Measurements from ENCODE around the gene LINC00305.

Gene LINC00305

DNA sequence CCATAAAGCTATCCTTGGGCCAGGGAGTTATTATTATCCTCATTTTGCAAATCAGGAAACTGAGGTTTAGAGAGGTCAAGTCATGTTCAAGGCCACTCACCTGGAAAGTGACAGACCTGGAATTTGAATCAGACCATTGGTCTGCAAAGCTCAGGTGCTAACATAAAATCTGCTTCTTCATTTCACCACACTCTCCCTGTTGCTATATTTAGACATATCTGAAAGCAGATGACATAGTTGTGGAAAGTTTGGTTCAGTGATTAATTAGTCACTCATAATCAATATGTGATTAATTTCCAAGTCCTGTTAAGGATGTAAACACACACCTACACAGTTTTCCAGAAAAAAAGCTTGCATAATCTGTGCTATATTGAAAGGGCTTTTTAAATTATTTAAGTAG is 57.4 kb downstream of the LINC00305 start:
- DNase-seq = no peak
- Histone ChIP-seq H3K4me2 (ENCODE audit: low read length) (no peak overlapping the region), H4K91ac (ENCODE audit: low read depth, low read length) (no peak overlapping the region), H3K23ac (ENCODE audit: low read length) (no peak overlapping the region), H3K27ac (ENCODE audit: low read depth, low read length) (no peak overlapping the region), H3K9ac (ENCODE audit: low read length) (no peak overlapping the region), H4K8ac (ENCODE audit: low read depth, low read length) (no peak overlapping the region), H3K4me3 (ENCODE audit: low read depth, low read length) (no peak overlapping the region), H3K79me1 (ENCODE audit: low read length) (no peaks in the 10 kb centered on the region), H3K36me3 (ENCODE audit: control insufficient read depth in 1 of 2, insufficient read depth in 2 of 2, low read length in 2 of 2) (no peaks in the 10 kb centered on the region), H2BK120ac (ENCODE audit: insufficient read depth, low read length, poor library complexity) (no peak overlapping the region), H2BK5ac (ENCODE audit: low read depth, low read length, poor library complexity) (no peak overlapping the region), H3K4me1 (ENCODE audit: control insufficient read depth in 1 of 2, insufficient read depth in 2 of 2, low read length in 2 of 2) (no peaks in the 10 kb centered on the region), H3K27me3 (ENCODE audit: insufficient read depth, low read length) (no peaks in the 10 kb centered on the region), H3K14ac (ENCODE audit: low read length) (no peak overlapping the region), H3K18ac (ENCODE audit: low read length) (no peak overlapping the region), H2BK12ac (ENCODE audit: low read length) (no peak overlapping the region), H4K12ac (ENCODE audit: low read depth, low read length) (no peak overlapping the region), H2AFZ (ENCODE audit: insufficient read depth, low read length, poor library complexity) (no peak overlapping the region), H3K79me2 (ENCODE audit: control insufficient read depth, insufficient read depth, low read length, poor library complexity) (no peaks in the 10 kb centered on the region), H2AK5ac (ENCODE audit: low read length) (no peak overlapping the region), H3K4ac (ENCODE audit: low read depth, low read length) (no peak overlapping the region), H3K9me3 (ENCODE audit: insufficient read depth, low read depth, low read length) (no peaks in the 10 kb centered on the region)

DNA sequence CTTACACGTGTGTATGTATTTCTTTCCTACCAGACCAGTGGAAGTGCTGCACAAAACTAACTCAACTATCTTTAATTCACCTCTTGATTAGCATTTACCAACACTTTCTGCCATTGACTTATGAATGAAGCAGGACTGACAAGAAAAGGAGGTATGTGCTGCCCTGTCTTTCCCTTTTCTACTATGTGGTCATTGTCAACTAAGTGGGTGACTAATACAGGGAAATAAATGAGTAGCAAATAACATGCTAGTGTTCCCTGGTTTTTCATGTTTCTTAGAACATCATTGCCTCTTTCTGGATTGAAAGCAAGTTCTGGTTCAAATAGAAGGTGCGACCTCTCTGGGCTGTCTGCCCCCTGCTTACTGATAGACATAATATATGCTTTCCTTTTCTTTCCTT is 58.0 kb downstream of the LINC00305 start:
- WGBS (ENCODE audit: extremely low coverage, insufficient coverage, insufficient read length) = no CpG with 5 or more reads among the region's 2 CpGs
- no peak overlapping the region for H3K9ac ChIP-seq (ENCODE audit: low read length)
- H2AFZ ChIP-seq (ENCODE audit: insufficient read depth, low read length, poor library complexity) = no peak overlapping the region
- H3K4ac ChIP-seq (ENCODE audit: low read depth, low read length) = no peak overlapping the region
- no peaks in the 10 kb centered on the region for H3K27me3 ChIP-seq (ENCODE audit: insufficient read depth, low read length)
- H3K14ac ChIP-seq (ENCODE audit: low read length) = no peak overlapping the region
- no peak overlapping the region for H2AK5ac ChIP-seq (ENCODE audit: low read length)
- no peak overlapping the region for H4K91ac ChIP-seq (ENCODE audit: low read depth, low read length)
- no peak overlapping the region for H2BK5ac ChIP-seq (ENCODE audit: low read depth, low read length, poor library complexity)
- no peak overlapping the region for H2BK12ac ChIP-seq (ENCODE audit: low read length)
- no peaks in the 10 kb centered on the region for H3K9me3 ChIP-seq (ENCODE audit: insufficient read depth, low read depth, low read length)
- H2BK120ac ChIP-seq (ENCODE audit: insufficient read depth, low read length, poor library complexity) = no peak overlapping the region
- no peak overlapping the region for H4K8ac ChIP-seq (ENCODE audit: low read depth, low read length)
- no peaks in the 10 kb centered on the region for H3K4me1 ChIP-seq (ENCODE audit: control insufficient read depth in 1 of 2, insufficient read depth in 2 of 2, low read length in 2 of 2)
- no peak overlapping the region for H3K4me3 ChIP-seq (ENCODE audit: low read depth, low read length)
- H3K27ac ChIP-seq (ENCODE audit: low read depth, low read length) = no peak overlapping the region
- no peak for DNase-seq
- no peaks in the 10 kb centered on the region for H3K79me2 ChIP-seq (ENCODE audit: control insufficient read depth, insufficient read depth, low read length, poor library complexity)
- no peaks in the 10 kb centered on the region for H3K79me1 ChIP-seq (ENCODE audit: low read length)
- H4K12ac ChIP-seq (ENCODE audit: low read depth, low read length) = no peak overlapping the region
- no peak overlapping the region for H3K4me2 ChIP-seq (ENCODE audit: low read length)
- H3K18ac ChIP-seq (ENCODE audit: low read length) = no peak overlapping the region
- H3K23ac ChIP-seq (ENCODE audit: low read length) = no peak overlapping the region
- H3K36me3 ChIP-seq (ENCODE audit: control insufficient read depth in 1 of 2, insufficient read depth in 2 of 2, low read length in 2 of 2) = no peaks in the 10 kb centered on the region

DNA sequence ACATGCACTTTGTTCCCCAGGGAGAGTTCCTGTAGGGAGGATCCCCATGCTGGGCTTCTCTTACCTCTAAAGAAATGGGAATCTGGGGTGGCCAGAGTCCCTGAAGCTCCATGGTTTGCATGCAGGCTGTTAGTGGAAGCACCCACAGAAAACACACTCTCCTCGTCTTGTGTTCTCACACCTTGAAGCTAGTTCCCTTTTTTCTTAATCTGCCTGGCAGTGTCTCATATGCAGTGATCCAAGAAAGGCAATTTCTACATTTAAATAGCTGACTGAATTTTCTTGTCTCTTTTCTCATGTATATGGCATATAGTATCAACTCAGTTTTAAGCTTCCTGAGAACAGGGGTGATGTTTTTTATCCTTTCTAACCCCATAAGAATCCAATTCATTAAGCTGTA is 65.0 kb downstream of the LINC00305 start:
- Histone ChIP-seq H2BK5ac (ENCODE audit: low read depth, low read length, poor library complexity) (no peak overlapping the region), H3K36me3 (ENCODE audit: control insufficient read depth in 1 of 2, insufficient read depth in 2 of 2, low read length in 2 of 2) (no peaks in the 10 kb centered on the region), H3K79me1 (ENCODE audit: low read length) (no peaks in the 10 kb centered on the region), H2BK120ac (ENCODE audit: insufficient read depth, low read length, poor library complexity) (no peak overlapping the region), H4K8ac (ENCODE audit: low read depth, low read length) (no peak overlapping the region), H4K12ac (ENCODE audit: low read depth, low read length) (no peak overlapping the region), H3K9ac (ENCODE audit: low read length) (no peak overlapping the region), H3K79me2 (ENCODE audit: control insufficient read depth, insufficient read depth, low read length, poor library complexity) (no peaks in the 10 kb centered on the region), H2AFZ (ENCODE audit: insufficient read depth, low read length, poor library complexity) (no peak overlapping the region), H3K18ac (ENCODE audit: low read length) (no peak overlapping the region), H2AK5ac (ENCODE audit: low read length) (no peak overlapping the region), H3K14ac (ENCODE audit: low read length) (no peak overlapping the region), H2BK12ac (ENCODE audit: low read length) (no peak overlapping the region), H3K9me3 (ENCODE audit: insufficient read depth, low read depth, low read length) (no peaks in the 10 kb centered on the region), H3K4me3 (ENCODE audit: low read depth, low read length) (no peak overlapping the region), H3K4me1 (ENCODE audit: control insufficient read depth in 1 of 2, insufficient read depth in 2 of 2, low read length in 2 of 2) (no peaks in the 10 kb centered on the region), H3K23ac (ENCODE audit: low read length) (no peak overlapping the region), H3K4ac (ENCODE audit: low read depth, low read length) (no peak overlapping the region), H3K27ac (ENCODE audit: low read depth, low read length) (no peak overlapping the region), H3K27me3 (ENCODE audit: insufficient read depth, low read length) (no peaks in the 10 kb centered on the region), H3K4me2 (ENCODE audit: low read length) (no peak overlapping the region), H4K91ac (ENCODE audit: low read depth, low read length) (no peak overlapping the region)
- no peak for DNase-seq
- no CpG with 5 or more reads among the region's 1 CpG for WGBS (ENCODE audit: extremely low coverage, insufficient coverage, insufficient read length)

DNA sequence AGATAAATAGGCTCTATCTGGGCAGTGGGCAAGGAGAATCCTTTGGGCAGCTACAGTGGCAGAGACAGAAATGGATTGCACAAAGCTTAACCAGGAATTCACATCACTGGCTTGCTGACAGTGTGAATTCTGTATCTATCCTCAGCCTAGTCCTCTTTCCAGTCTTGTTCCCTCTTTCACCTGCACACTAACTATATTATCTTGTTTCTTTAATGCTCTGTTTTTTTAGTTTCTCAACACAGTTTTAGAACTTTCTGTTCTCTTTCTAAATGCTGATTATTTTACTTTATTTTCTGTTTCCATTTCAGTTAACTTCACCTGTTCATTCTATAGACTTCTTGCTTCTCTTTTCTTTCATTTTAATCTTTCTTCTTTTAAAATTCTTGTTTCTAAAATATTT is 66.4 kb downstream of the LINC00305 start:
- H4K91ac ChIP-seq (ENCODE audit: low read depth, low read length) = no peak overlapping the region
- H3K27ac ChIP-seq (ENCODE audit: low read depth, low read length) = no peak overlapping the region
- no peaks in the 10 kb centered on the region for H3K36me3 ChIP-seq (ENCODE audit: control insufficient read depth in 1 of 2, insufficient read depth in 2 of 2, low read length in 2 of 2)
- H3K79me2 ChIP-seq (ENCODE audit: control insufficient read depth, insufficient read depth, low read length, poor library complexity) = no peaks in the 10 kb centered on the region
- no peaks in the 10 kb centered on the region for H3K4me1 ChIP-seq (ENCODE audit: control insufficient read depth in 1 of 2, insufficient read depth in 2 of 2, low read length in 2 of 2)
- H3K4ac ChIP-seq (ENCODE audit: low read depth, low read length) = no peak overlapping the region
- H3K4me2 ChIP-seq (ENCODE audit: low read length) = no peak overlapping the region
- no peak overlapping the region for H4K8ac ChIP-seq (ENCODE audit: low read depth, low read length)
- no peak overlapping the region for H2BK12ac ChIP-seq (ENCODE audit: low read length)
- no peaks in the 10 kb centered on the region for H3K9me3 ChIP-seq (ENCODE audit: insufficient read depth, low read depth, low read length)
- H3K18ac ChIP-seq (ENCODE audit: low read length) = no peak overlapping the region
- no peak overlapping the region for H2AFZ ChIP-seq (ENCODE audit: insufficient read depth, low read length, poor library complexity)
- DNase-seq = no peak
- H3K79me1 ChIP-seq (ENCODE audit: low read length) = no peaks in the 10 kb centered on the region
- no peaks in the 10 kb centered on the region for H3K27me3 ChIP-seq (ENCODE audit: insufficient read depth, low read length)
- H3K9ac ChIP-seq (ENCODE audit: low read length) = no peak overlapping the region
- no peak overlapping the region for H2BK5ac ChIP-seq (ENCODE audit: low read depth, low read length, poor library complexity)
- H3K4me3 ChIP-seq (ENCODE audit: low read depth, low read length) = no peak overlapping the region
- H3K23ac ChIP-seq (ENCODE audit: low read length) = no peak overlapping the region
- H2AK5ac ChIP-seq (ENCODE audit: low read length) = no peak overlapping the region
- H2BK120ac ChIP-seq (ENCODE audit: insufficient read depth, low read length, poor library complexity) = no peak overlapping the region
- no peak overlapping the region for H4K12ac ChIP-seq (ENCODE audit: low read depth, low read length)
- H3K14ac ChIP-seq (ENCODE audit: low read length) = no peak overlapping the region

DNA sequence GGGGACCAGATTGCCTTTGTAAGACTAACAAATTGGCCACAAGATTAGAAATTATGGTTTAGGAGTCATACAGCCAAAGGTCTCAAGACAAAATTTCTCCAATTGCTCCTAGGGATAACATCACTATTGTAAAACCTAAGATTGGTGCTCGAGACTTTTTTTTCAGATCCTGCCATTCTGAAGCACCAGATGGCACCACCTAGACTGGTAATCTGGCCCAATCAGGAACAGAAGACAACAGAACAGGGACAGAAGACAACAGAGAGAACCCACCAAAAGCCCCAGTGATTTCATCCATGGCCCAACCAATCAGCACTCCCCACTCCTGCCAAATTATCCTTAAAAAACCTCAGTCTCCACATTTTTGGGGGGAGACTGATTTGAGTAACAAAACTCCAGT is 66.8 kb downstream of the LINC00305 start:
- Histone ChIP-seq H3K4me3 (ENCODE audit: low read depth, low read length) (no peak overlapping the region), H3K27me3 (ENCODE audit: insufficient read depth, low read length) (no peaks in the 10 kb centered on the region), H3K18ac (ENCODE audit: low read length) (no peak overlapping the region), H4K12ac (ENCODE audit: low read depth, low read length) (no peak overlapping the region), H3K14ac (ENCODE audit: low read length) (no peak overlapping the region), H3K23ac (ENCODE audit: low read length) (no peak overlapping the region), H3K4me2 (ENCODE audit: low read length) (no peak overlapping the region), H3K9ac (ENCODE audit: low read length) (no peak overlapping the region), H3K79me2 (ENCODE audit: control insufficient read depth, insufficient read depth, low read length, poor library complexity) (no peaks in the 10 kb centered on the region), H3K4me1 (ENCODE audit: control insufficient read depth in 1 of 2, insufficient read depth in 2 of 2, low read length in 2 of 2) (no peaks in the 10 kb centered on the region), H3K36me3 (ENCODE audit: control insufficient read depth in 1 of 2, insufficient read depth in 2 of 2, low read length in 2 of 2) (no peaks in the 10 kb centered on the region), H4K91ac (ENCODE audit: low read depth, low read length) (no peak overlapping the region), H3K27ac (ENCODE audit: low read depth, low read length) (no peak overlapping the region), H2AK5ac (ENCODE audit: low read length) (no peak overlapping the region), H3K9me3 (ENCODE audit: insufficient read depth, low read depth, low read length) (no peaks in the 10 kb centered on the region), H2AFZ (ENCODE audit: insufficient read depth, low read length, poor library complexity) (no peak overlapping the region), H2BK120ac (ENCODE audit: insufficient read depth, low read length, poor library complexity) (no peak overlapping the region), H2BK5ac (ENCODE audit: low read depth, low read length, poor library complexity) (no peak overlapping the region), H3K79me1 (ENCODE audit: low read length) (no peaks in the 10 kb centered on the region), H3K4ac (ENCODE audit: low read depth, low read length) (no peak overlapping the region), H4K8ac (ENCODE audit: low read depth, low read length) (no peak overlapping the region), H2BK12ac (ENCODE audit: low read length) (no peak overlapping the region)
- DNase-seq = no peak
- WGBS (ENCODE audit: extremely low coverage, insufficient coverage, insufficient read length) = no CpG with 5 or more reads among the region's 1 CpG

Data from trophoblast cell (in vitro differentiated cells and primary cell).